GM12878 (cell line): ENCODE results near the gene TMEM50B. TPM values are rescaled to one million over a fixed set of nuclear protein-coding genes. Genes with fewer than 3 reads are reported as not detected.

Experiments
- ATAC-seq: fragments of 200-7000 bp; cut with Tn5 transposase; 3 replicates; pipeline ENCODE4 v1.9.1; 2020; ENCODE audit warnings: mild to moderate bottlenecking, moderate library complexity
- BruUV-seq: library from RNA; stranded (reverse); fragments of 400-500 nt; replicated peaks from 2 replicates; lab custom pipeline; 2021; lab: Mats Ljungman, UMichigan
- CTCF ChIA-PET: fragments of 300-600 bp; sonication (Branson Sonifier 250); formaldehyde crosslinking; extraction: SDS; loops from one replicate; lab custom pipeline; 2021; ENCODE audit warnings: inconsistent platforms; lab: Yijun Ruan, JAX
- POLR2A ChIA-PET: fragments of 350-600 bp; formaldehyde crosslinking; extraction: SDS; loops from one replicate; lab custom pipeline; 2021; ENCODE audit warnings: inconsistent platforms; lab: Charles Lee
- RAD21 ChIA-PET: fragments of 300-600 bp; sonication (Branson Sonifier 250); formaldehyde crosslinking; loops from one replicate; lab custom pipeline; 2023; ENCODE audit warnings: antibody characterized with exemption; ENCODE audit not compliant: unreplicated experiment; lab: Charles Lee
- SMC1A ChIA-PET: fragments of 300-600 bp; sonication (Branson Sonifier 250); formaldehyde crosslinking; loops from one replicate; lab custom pipeline; 2023; ENCODE audit not compliant: unreplicated experiment, uncharacterized antibody; lab: Charles Lee
- DNase-seq: peaks from one replicate; pipeline ENCODE4 v3.0.0-alpha.2; 2011; ENCODE audit warnings: low read depth, low spot score
- FAIRE-seq: peaks from 3 replicates; lab custom pipeline; 2011; peaks lifted over from hg19 to GRCh38; lab: Jason Lieb, UNC
- H2AFZ ChIP-seq: 2 replicates; pipeline ENCODE4 v1.6.0; 2011; ENCODE audit warnings: low read depth, low read length, control low read depth; ENCODE audit not compliant: control insufficient read depth
- H3K27ac ChIP-seq: 2 replicates; pipeline ENCODE4 v1.5.1; 2011; ENCODE audit warnings: control low read depth; ENCODE audit not compliant: control insufficient read depth, insufficient read depth
- H3K27me3 ChIP-seq, 2 experiments: replicated peaks in 1 of 2; 2 replicates each; pipeline versions ENCODE4 v1.6.0 to v1.6.1; 2011; ENCODE audit warnings: low read length in 1 of 2; ENCODE audit not compliant: control insufficient read depth in 2 of 2, insufficient read depth in 2 of 2
- H3K36me3 ChIP-seq, 2 experiments: 2 replicates each; pipeline ENCODE4 v1.5.1; 2011; ENCODE audit warnings: low read length in 1 of 2; ENCODE audit not compliant: control insufficient read depth in 2 of 2, insufficient read depth in 2 of 2
- H3K4me1 ChIP-seq: 2 replicates; pipeline ENCODE4 v1.6.1; 2011; ENCODE audit warnings: mild to moderate bottlenecking, low read length, moderate library complexity, mixed read lengths; ENCODE audit not compliant: control insufficient read depth, insufficient read depth
- H3K4me2 ChIP-seq: 2 replicates; pipeline ENCODE4 v1.6.0; 2011; ENCODE audit warnings: control low read depth; ENCODE audit not compliant: control insufficient read depth, insufficient read depth
- H3K4me3 ChIP-seq: fragments of 200-600 bp; sonication (generic); 2 replicates; pipeline ENCODE4 v1.5.1; 2016
- H3K79me2 ChIP-seq: 2 replicates; pipeline ENCODE4 v1.6.0; 2011; ENCODE audit warnings: low read length; ENCODE audit not compliant: control insufficient read depth, insufficient read depth
- H3K9ac ChIP-seq: 2 replicates; pipeline ENCODE4 v1.8.0; 2011; ENCODE audit warnings: low read length, control low read depth, mixed read lengths; ENCODE audit not compliant: control insufficient read depth, insufficient read depth
- H3K9me3 ChIP-seq: replicated peaks from 3 replicates; pipeline ENCODE4 v1.5.1; 2011; ENCODE audit warnings: mild to moderate bottlenecking, low read length; ENCODE audit not compliant: control insufficient read depth, insufficient read depth
- H4K20me1 ChIP-seq: 2 replicates; pipeline ENCODE4 v1.6.0; 2011; ENCODE audit not compliant: control insufficient read depth, insufficient read depth
- BCL3 ChIP-seq: IDR thresholded peaks from 2 replicates; pipeline ENCODE4 v1.6.1; 2011; ENCODE audit warnings: borderline replicate concordance, low read depth, mild to moderate bottlenecking, moderate library complexity, low read length; ENCODE audit not compliant: insufficient read depth, poor library complexity, severe bottlenecking
- BRCA1 ChIP-seq: IDR thresholded peaks from 2 replicates; pipeline ENCODE4 v1.6.1; 2011; ENCODE audit warnings: low read depth, low read length, improper control_type of control experiment
- CHD2 ChIP-seq: IDR thresholded peaks from 2 replicates; pipeline ENCODE4 v1.6.1; 2011; ENCODE audit warnings: low read depth, low read length, improper control_type of control experiment, borderline replicate concordance
- MXI1 ChIP-seq: fragments of 150-350 bp; IDR thresholded peaks from 2 replicates; pipeline ENCODE4 v1.6.1; 2011; ENCODE audit warnings: low read depth, mild to moderate bottlenecking, inconsistent platforms, low read length, improper control_type of control experiment
- NR2C2 ChIP-seq: IDR thresholded peaks from 2 replicates; pipeline ENCODE4 v1.6.1; 2011; ENCODE audit warnings: borderline replicate concordance, low read depth; ENCODE audit not compliant: control insufficient read depth, insufficient read length
- SRF ChIP-seq, 2 experiments: IDR thresholded peaks; 2 replicates each; pipeline ENCODE4 v1.6.1; 2011; ENCODE audit warnings: low read depth in 2 of 2, low read length in 2 of 2, mild to moderate bottlenecking in 1 of 2, moderate library complexity in 1 of 2
- STAT1 ChIP-seq: fragments of 450-650 bp; conservative IDR thresholded peaks from 2 replicates; pipeline ENCODE4 v1.6.1; 2014; ENCODE audit warnings: antibody characterized with exemption, mild to moderate bottlenecking
- ZNF217 ChIP-seq: fragments of 450-650 bp; IDR thresholded peaks from 2 replicates; pipeline ENCODE4 v1.6.1; 2017; ENCODE audit warnings: antibody characterized with exemption, mild to moderate bottlenecking
- ZNF622 ChIP-seq: fragments of 450-650 bp; IDR thresholded peaks from 2 replicates; pipeline ENCODE4 v1.6.1; 2017; ENCODE audit warnings: mild to moderate bottlenecking, inconsistent platforms
- ZZZ3 ChIP-seq: IDR thresholded peaks from 2 replicates; pipeline ENCODE4 v1.6.1; 2011; ENCODE audit warnings: low read depth; ENCODE audit not compliant: control insufficient read depth, insufficient read length
- WGBS: methylation state at CpG from one replicate; pipeline ENCODE4 v1.1.6; 2016; ENCODE audit warnings: low lambda C conversion rate; ENCODE audit not compliant: insufficient replicate concordance, insufficient coverage; ENCODE audit errors: missing lambda C conversion rate; 5-methylcytosine and 5-hydroxymethylcytosine counted together
- in situ Hi-C: fragments of 300-500 bp; cut with MboI; formaldehyde crosslinking; loops from 9 replicates; pipeline ENCODE4 v1.14.3; 2018; ENCODE audit warnings: mixed read lengths
- intact Hi-C: fragments of 100-400 bp; cut with micrococcal nuclease; formaldehyde crosslinking; loops from one replicate; pipeline ENCODE4 v1.14.2; 2022; ENCODE audit not compliant: unreplicated experiment
- polyA plus RNA-seq, 11 experiments: library from polyadenylated mRNA; depleted of rRNA in 4 of 11; unstranded in 6 of 11; stranded (reverse) in 5 of 11; fragments of >200 nt; fragmentation: Nextera tagmentation in 4 of 11; fragmentation: Illumina TruSeq in 1 of 11; extraction: Ambion mirVana in 4 of 11; extraction: Trizol in 1 of 11; gene quantifications; 1 replicate in 1 of 11; 2 replicates in 10 of 11; pipeline versions ENCODE4 v1.2.1 to v1.2.3, GENCODE V29; 2011 to 2016; ENCODE audit warnings: inconsistent platforms in 2 of 11, missing spikeins in 2 of 11, low read depth in 1 of 11
- total RNA-seq, 4 experiments: library from RNA; depleted of rRNA in 3 of 4; stranded (reverse); fragments of >200 nt in 3 of 4; fragmentation: Illumina TruSeq in 1 of 4; extraction: Trizol in 1 of 4; gene quantifications; 2 replicates each; pipeline versions ENCODE4 v1.2.1 to v1.2.3, GENCODE V29; 2013 to 2021
- TF ChIP-seq, protein P1 (sequence below): IDR thresholded peaks from 2 replicates; pipeline ENCODE4 v1.6.1; 2012; ENCODE audit warnings: low read depth, low read length, improper control_type of control experiment
- TF ChIP-seq, protein P2 (sequence below): fragments of 450-650 bp; IDR thresholded peaks from 2 replicates; pipeline ENCODE4 v1.6.1; 2017; ENCODE audit warnings: borderline replicate concordance
- TF ChIP-seq, protein P3 (sequence below), 3 experiments: IDR thresholded peaks in 2 of 3; conservative IDR thresholded peaks in 1 of 3; 2 replicates each; pipeline ENCODE4 v1.5.1; 2011; ENCODE audit warnings: low read depth in 3 of 3, low read length in 3 of 3, mild to moderate bottlenecking in 3 of 3, control low read depth in 2 of 3, moderate library complexity in 2 of 3, inconsistent platforms in 1 of 3, mixed read lengths in 1 of 3; ENCODE audit not compliant: control insufficient read depth in 2 of 3, insufficient read depth in 1 of 3; ENCODE audit errors: extremely low read depth in 1 of 3

Gene TMEM50B
- total and polyA plus RNA-seq, 10 of the 15 experiments (the other 5 are each of a cell fraction or from before 2014, with no cell fraction given), result 12.1 to 42.1 (median 18.2) TPM

DNA sequence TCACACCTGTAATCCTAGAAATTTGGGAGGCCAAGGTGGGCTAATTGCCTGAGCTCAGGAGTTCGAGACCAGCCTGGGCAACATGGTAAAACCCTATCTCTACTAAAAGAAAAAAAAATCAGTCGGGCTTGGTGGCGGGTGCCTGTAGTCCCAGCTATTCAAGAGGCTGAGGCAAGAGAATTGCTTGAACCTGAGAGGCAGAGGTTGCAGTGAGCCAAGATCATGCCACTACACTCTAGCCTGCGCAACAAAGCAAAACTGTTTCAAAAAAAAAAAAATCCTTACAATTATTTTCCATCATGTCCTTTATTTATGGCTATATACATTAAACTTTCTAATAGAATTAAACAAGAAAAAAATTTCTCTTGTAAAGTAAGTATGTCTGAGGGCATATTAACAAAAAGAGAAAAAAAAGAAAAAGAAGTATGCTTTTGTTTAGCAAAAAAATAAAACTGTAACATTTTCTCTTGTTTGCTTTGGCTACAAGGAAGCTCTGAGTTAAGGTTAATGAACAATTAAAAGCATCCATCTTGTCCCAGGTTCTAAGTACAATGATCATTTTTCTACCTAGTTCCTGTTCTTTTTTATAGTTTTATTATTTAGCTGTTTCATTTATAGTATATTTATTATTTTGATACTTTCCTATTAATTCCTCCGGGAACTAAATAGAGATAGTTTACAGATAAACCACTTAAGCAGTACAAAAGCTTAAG lies 18.1 kb downstream of the TMEM50B start (continued):
- TF ChIP-seq, protein P1, sequence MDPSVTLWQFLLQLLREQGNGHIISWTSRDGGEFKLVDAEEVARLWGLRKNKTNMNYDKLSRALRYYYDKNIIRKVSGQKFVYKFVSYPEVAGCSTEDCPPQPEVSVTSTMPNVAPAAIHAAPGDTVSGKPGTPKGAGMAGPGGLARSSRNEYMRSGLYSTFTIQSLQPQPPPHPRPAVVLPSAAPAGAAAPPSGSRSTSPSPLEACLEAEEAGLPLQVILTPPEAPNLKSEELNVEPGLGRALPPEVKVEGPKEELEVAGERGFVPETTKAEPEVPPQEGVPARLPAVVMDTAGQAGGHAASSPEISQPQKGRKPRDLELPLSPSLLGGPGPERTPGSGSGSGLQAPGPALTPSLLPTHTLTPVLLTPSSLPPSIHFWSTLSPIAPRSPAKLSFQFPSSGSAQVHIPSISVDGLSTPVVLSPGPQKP, result no peak
- no peak for TF ChIP-seq BRCA1
- no peak for TF ChIP-seq MXI1

GRCh38 chr21:33458861-33459260 lies 20.9 kb downstream of the TMEM50B start:
- Histone ChIP-seq H3K36me3 (peaks cover 0 to 10% of the 10 kb centered on the region in 2 experiments; a peak in 3 of 4 replicates), H3K27me3 (no peaks in the 10 kb centered on the region), H3K9ac (no peak overlapping the region), H3K79me2 (no peaks in the 10 kb centered on the region), H3K4me3 (no peak overlapping the region), H4K20me1 (no peaks in the 10 kb centered on the region), H3K9me3 (no peaks in the 10 kb centered on the region), H2AFZ (no peak overlapping the region), H3K27ac (no peak overlapping the region), H3K4me2 (no peak overlapping the region), H3K4me1 (no peaks in the 10 kb centered on the region)
- in situ Hi-C loops (no loop called here), intact Hi-C loops (no loop called here)
- FAIRE-seq (no peak), ATAC-seq (no peak), DNase-seq (no peak)
- ChIA-PET CTCF (interaction anchor here (1.1 to 1.4 kb wide), 2 partner anchors 14 to 261 kb away, joined by 4 to 7 read pairs; no protein-coding TSS in a partner anchor), SMC1A (interaction anchor here (1.1 to 1.4 kb wide), 2 partner anchors 17 to 99 kb away, joined by 3 to 4 read pairs; no protein-coding TSS in a partner anchor), POLR2A (interaction anchor here (0.5 kb wide), 1 partner anchor 145 kb away, joined by 4 read pairs; no protein-coding TSS in a partner anchor), RAD21 (no interaction called here)
- no TSS peak for BruUV-seq
- 98% methylated on average over 3 of the region's 3 CpGs for WGBS
- TF ChIP-seq, protein P2, sequence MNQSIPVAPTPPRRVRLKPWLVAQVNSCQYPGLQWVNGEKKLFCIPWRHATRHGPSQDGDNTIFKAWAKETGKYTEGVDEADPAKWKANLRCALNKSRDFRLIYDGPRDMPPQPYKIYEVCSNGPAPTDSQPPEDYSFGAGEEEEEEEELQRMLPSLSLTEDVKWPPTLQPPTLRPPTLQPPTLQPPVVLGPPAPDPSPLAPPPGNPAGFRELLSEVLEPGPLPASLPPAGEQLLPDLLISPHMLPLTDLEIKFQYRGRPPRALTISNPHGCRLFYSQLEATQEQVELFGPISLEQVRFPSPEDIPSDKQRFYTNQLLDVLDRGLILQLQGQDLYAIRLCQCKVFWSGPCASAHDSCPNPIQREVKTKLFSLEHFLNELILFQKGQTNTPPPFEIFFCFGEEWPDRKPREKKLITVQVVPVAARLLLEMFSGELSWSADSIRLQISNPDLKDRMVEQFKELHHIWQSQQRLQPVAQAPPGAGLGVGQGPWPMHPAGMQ, result no peak
- TF ChIP-seq, protein P3, sequence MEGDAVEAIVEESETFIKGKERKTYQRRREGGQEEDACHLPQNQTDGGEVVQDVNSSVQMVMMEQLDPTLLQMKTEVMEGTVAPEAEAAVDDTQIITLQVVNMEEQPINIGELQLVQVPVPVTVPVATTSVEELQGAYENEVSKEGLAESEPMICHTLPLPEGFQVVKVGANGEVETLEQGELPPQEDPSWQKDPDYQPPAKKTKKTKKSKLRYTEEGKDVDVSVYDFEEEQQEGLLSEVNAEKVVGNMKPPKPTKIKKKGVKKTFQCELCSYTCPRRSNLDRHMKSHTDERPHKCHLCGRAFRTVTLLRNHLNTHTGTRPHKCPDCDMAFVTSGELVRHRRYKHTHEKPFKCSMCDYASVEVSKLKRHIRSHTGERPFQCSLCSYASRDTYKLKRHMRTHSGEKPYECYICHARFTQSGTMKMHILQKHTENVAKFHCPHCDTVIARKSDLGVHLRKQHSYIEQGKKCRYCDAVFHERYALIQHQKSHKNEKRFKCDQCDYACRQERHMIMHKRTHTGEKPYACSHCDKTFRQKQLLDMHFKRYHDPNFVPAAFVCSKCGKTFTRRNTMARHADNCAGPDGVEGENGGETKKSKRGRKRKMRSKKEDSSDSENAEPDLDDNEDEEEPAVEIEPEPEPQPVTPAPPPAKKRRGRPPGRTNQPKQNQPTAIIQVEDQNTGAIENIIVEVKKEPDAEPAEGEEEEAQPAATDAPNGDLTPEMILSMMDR (IDR thresholded peaks at IDR 0.05 in 2 of 3, conservative IDR thresholded peaks at IDR 0.05 in 1 of 3; ENCODE audit: control insufficient read depth in 2 of 3, extremely low read depth in 1 of 3, insufficient read depth in 1 of 3, low read depth in 3 of 3, low read length in 3 of 3), result no peak
- TF ChIP-seq NR2C2, result no peak
- no peak for TF ChIP-seq SRF (IDR thresholded peaks at IDR 0.05; ENCODE audit: low read depth in 2 of 2, low read length in 2 of 2)
- no peak for TF ChIP-seq BCL3
- no peak for TF ChIP-seq ZZZ3
- TF ChIP-seq STAT1, result no peak
- no peak for TF ChIP-seq ZNF217
- TF ChIP-seq MXI1, result no peak
- no peak for TF ChIP-seq ZNF622
- no peak for TF ChIP-seq CHD2
